ENCODE data around the gene LPGAT1.

LPGAT1 gene

GRCh38 chr1:211827051-211827450 is 3.5 kb downstream of the LPGAT1 start:
- no peak for DNase-seq

DNA sequence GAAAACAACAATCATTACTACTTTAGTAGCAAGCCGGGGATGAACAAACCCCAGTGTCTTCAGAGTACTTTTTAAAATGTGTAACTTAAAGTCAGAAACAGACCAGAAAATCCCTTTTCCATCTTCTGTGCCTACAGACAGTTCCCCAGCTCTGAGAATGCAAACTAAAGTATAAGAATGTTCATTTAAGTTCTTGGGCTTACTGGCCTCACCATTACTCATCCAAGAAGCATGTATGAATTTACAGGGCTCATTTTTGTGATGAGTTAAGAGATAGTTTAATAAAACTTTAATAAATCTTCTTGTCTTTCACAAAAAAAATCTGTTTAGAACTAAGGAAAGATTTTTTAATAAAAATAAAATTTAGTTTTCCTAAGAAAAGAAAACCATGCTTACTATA is 4.6 kb downstream of the LPGAT1 start:
- DNase-seq, result no peak

DNA sequence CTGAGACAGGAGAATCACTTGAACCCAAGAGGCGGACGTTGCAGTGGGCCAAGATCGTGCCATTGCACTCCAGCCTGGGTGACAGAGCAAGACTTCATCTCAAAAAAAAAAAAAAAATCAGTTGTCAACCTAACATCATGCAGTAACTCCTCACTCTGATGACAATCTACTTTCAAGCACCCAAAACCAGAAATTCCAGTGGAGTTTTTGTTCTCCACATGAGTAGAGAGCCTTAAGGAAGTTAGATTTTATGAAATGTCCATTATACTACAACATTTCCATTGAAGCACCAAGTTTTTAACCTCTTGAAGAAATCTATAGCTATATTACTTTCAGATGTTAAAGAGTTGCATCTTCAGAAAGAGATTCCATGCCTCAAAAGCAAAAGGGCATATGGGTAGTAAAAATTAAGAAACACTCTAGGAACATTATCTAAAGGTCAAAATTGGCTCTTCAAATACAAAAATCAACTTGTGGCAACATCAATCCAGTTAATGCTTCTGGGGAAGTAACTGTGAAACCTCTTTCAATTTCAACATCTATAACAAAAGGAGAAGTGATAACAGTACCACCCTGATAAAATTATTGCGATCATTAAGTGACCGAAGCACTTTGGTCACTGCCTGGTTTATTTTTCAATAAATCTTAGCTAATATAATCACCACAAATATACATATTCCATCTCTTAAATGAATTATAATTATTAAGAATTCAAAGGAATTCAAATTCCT is 7.7 kb downstream of the LPGAT1 start:
- DNase-seq, result peak; percentile 50

GRCh38 chr1:211816586-211816985 is 14.0 kb downstream of the LPGAT1 start:
- DNase-seq, result no peak

- no peak for DNase-seq
These were observed 16.2 kb downstream of the LPGAT1 start for GRCh38 chr1:211814313-211814712.

GRCh38 chr1:211813590-211813989 is 17.0 kb downstream of the LPGAT1 start:
- no peak for DNase-seq

- no peak for DNase-seq
These were observed 18.0 kb downstream of the LPGAT1 start for GRCh38 chr1:211812584-211812983.

DNA sequence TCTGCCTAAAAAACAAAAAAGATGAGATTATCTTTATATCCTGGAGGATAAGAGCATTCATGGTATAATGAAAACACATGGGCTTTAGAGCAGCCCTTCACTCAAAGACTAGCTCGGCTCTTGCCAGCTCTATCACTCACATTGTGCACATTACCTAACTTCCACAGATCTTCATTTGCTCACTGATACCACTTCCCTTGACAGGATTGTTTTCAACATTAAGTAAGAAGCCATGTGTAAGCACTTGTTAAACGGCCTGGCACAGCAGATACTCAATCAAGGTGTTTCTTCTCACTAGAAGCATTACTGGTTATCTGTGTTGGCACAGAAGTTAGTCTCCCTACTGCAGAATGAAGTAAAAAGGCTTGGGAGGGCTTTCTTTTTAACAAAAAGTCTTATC is 18.7 kb downstream of the LPGAT1 start:
- peak; percentile 40 for DNase-seq

DNA sequence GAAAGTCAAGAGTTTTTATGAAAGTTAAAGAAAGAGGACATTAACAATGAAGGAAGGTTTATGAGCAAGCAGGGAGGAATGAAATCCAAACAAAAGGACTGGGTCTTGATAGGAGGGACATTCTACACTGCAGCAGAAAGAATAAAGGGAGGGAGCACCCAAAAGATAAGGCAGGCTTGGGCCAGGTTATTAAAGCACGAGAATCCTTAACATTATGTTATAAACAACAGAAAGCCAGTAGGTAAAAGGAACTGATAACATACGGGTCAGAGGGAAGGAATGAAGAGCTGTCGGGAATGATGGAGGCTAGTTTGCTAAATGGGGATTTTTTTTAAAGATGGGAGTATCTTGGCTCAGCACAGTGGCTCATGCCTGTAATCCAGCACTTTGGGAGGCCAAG is 19.4 kb downstream of the LPGAT1 start:
- no peak for DNase-seq

DNA sequence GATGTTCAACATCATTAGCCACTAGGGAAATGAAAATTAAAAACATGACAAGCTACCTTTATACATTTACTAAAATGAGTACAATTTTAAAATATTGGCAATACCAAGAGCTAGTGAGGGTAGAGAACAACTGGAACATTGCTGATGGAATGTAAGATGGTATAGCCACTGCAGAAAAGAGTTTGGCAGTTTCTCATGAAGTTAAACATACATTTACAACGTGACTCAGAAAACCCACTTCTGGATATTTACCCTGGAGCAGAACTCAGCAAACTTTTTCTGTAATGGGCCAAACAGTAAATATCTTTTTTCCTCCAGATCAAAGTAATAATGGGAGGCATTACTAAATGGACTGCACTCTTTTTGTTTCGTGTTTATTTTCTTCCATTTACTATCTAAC is 22.1 kb downstream of the LPGAT1 start:
- DNase-seq, result no peak

DNA sequence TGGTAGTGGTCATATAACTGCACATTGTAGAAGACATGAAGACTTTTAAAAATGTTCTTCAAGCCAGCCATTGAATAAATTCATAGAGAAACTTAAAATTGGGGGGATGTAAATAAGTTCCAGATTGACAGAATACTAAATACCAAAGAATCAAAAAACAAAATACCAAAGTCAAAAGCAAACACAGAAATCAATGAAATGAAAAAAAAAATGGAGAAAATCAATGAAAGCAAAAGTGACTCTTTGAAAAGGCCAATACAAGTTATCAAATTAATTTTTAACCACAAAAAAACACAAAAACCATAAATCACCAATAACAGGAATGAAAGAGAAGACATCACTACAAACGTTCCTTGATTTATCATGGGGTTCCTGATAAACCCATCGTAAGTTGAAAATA is 25.6 kb downstream of the LPGAT1 start:
- DNase-seq, result no peak

DNA sequence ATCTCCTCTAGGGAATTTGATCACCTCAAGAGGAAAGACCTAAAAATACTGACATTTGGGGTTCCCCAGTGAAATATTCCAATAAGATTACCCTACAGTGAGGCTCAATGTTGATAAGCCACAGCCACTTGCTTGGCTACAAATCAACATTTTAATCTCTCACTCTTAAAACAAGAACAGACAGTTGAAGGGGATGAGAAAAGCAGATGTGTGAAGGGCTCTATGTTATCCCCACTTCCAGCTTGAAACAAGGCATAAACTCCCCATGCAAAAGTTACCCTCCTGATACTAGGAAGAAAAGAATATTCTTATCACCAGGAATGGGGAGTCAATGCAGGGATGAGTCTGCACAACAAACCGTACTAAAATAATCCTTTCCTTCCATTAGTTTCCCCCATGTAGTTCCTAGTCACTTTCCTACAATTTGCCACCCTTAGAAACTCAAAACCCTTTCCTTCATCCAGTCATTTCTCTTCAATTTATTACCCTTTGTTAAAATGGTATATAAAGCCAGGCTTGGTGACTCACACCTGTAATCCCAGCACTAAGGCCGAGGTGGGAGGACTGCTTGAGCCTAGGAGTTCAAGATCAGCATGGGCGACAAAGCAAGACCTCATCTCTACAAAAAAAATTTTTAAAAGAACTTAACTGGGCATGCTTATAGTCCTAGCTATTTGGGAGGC is 29.5 kb downstream of the LPGAT1 start:
- peak; percentile 54 for DNase-seq

- no peak for DNase-seq
These were observed 32.6 kb downstream of the LPGAT1 start for GRCh38 chr1:211797994-211798393.

- DNase-seq, result no peak
These were observed 38.6 kb downstream of the LPGAT1 start for GRCh38 chr1:211791979-211792378.

DNA sequence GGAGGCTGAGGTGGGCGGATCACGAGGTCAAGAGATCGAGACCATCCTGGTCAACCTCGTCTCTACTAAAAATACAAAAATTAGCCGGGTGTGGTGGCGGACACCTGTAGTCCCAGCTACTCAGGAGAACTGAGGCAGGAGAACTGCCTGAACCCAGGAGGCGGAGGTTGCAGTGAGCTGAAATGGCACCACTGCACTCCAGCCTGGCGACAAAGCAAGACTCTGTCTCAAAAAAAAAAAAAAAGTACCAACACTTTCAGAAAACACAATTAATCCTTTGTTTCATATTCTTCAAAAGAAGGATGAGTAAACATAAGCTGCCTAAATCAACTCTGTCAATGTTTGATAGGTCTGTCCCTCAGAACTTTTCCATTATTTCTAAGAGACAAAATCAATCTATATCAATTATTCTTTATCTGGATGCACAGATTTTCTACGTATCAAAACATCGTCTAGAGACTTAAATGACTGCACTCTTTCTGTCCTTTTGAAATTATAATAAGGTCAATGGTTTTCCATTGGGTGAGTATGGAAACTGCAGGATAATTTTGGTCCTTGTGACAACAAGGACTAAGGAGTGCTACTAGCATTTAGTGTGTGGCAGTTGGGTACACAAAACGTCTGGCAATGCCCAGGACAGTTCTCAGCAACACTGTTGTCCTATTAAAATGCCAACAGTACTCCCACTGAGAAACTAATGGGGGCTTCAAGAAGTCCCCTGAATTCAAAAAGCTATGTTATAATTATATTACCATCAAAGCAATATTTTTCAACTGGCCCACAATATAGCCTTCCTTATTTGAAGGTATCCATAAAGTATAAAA is 40.7 kb downstream of the LPGAT1 start:
- DNase-seq, result no peak

- no peak for DNase-seq
These were observed 41.9 kb downstream of the LPGAT1 start for GRCh38 chr1:211788626-211789025.

DNA sequence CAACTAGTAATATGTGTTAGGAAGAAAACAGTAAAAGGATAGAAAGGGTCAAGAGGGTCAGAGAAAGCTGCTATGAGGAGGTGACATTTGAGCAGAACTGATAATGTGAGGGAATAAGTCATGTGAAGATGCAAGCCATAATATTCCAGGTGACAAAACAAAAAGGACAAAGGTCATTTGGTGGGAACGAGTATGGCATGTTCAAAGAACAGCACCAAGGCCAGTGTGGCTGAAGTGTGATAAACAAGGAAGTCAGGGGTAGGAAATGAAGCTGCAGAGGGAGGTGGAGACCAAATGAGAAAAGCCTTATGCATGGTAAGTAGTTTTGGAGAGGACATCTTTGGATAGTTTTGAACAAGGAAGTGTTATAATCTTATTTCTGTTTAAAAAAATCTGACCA is 46.7 kb downstream of the LPGAT1 start:
- no peak for DNase-seq

DNA sequence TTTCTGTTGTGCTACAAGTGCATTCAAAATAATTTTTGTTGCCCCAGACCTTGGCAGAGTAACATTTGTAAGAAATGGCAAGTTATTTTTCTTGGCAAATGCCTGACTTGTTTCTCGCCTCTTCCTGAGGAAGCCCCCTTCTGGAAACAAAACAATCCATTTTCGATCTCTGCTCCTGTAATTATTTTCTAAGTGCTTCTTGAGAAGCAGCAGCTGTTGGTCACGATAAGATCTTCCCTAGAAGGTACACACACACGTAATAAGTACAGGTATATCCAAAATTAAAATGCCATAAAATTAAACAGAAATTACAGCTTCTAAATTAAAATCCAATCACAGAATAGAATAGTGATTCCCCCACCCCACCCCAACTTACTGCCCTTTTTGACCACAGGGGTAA is 47.3 kb downstream of the LPGAT1 start:
- DNase-seq, result no peak

- no peak for DNase-seq
These were observed 49.3 kb downstream of the LPGAT1 start for GRCh38 chr1:211781260-211781659.

DNA sequence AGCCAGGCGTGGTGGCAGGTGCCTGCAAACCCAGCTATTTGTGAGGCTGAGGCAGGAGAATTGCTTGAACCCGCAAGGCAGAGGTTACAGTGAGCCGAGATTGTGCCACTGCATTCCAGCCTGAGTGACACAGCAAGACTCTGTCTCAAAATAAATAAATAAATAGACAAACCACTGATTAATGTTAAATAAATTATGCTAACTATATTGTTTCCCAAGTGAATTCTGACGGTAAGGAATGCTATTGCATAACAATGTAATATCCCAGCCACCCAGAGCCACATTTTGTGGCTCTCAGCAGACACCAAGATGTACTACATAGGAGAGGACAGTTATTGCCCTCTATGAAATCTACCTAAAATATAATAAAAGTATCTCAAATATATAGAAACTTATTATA is 55.4 kb downstream of the LPGAT1 start:
- DNase-seq, result no peak

DNA sequence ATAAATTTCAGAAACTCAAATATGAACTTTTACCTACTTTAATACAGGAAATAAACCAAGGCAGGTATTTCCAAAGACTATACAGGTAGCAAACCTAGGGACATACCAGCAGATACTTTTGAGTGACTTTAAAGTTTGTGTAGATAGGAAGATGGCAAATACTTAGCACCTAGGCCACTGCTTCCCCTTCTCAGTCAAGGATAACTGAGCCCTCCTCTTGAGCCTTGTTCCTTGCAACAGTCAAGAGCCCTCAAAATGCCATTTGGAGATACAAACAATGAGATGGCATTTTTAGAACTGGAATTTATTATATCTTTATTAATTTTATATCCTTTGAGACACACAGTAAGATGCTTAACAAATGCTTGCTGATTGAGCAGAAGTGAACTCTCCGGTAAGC is 65.9 kb downstream of the LPGAT1 start:
- no peak for DNase-seq

DNA sequence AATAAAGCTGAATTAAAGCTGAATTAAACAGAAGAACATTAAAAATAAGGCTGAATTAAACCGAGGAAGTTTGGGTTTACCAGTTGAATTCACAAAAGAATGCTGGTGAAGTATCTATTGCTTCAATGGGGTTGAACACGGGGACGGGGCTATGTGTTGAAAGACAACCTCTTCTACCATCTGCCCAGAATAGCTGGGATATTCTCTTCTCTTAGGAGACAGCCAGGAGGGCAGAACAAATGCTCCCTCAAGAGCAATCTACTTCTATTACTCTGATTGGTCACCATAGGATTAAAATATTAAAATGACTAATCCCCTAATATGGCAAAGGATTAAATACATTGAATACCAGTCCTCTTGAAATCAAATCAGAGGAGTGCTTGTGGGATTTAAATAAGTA is 68.4 kb downstream of the LPGAT1 start:
- no peak for DNase-seq

- no peak for DNase-seq
These were observed 69.2 kb downstream of the LPGAT1 start for GRCh38 chr1:211761400-211761799.

DNA sequence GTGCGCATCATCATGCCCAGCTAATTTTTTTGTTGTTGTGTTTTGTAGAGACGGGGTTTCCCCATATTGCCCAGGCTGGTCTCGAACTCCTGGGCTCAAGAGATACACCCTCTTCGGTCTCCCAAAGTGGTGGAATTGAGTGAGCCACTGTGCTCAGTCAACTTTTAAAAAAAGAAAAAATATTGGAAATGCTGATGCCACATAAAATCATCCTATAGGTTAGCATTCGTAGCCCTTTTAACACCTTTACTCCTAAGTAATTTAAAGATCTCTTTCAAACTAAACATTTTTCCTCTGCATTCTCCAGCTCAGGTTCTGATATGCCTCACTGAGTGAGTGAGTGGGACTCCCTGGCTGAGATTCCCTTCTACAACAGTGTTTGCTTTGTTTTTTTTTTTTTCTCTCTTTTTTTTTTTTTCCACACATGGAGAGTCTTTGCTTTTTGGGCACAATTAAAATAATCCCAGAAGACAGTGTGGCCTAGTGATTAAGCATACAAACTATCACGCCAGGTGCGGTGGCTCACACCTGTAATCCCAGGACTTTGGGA is 74.0 kb downstream of the LPGAT1 start:
- DNase-seq, result no peak

All from hematopoietic multipotent progenitor cell treated with erythropoietin and hydrocortisone succinate and interleukin-3 and kit ligand, for 6 days (in vitro differentiated cells).